ENCODE data around the gene CTPS1. TPM values are rescaled to one million over a fixed set of nuclear protein-coding genes. Genes with fewer than 3 reads are reported as not detected.

Gene CTPS1
- total and polyA plus RNA-seq, 2 experiments from 2014 or later = 31.8 to 93.9 TPM

DNA sequence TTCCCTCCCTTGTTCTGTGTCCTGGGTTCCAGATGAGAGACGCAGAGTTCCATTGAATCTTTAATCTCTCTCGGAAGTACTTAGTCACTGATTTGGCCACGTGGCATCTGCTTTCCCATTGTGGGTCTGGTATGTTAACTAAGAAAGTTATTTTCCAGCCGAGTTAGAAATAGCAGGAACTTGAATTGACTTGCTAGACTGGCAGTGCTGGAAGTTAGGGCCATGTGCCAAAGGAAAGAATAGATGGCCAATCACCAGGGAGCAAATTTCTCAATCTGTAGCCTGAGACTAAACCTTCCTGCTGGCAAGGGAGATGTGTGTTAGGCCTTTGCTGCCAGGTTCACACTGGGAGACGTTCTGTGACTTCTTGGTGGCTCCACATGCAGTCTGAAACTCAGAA, 66.2 kb downstream of the CTPS1 start:
- no peaks in the 10 kb centered on the region for H3F3A ChIP-seq (replicated peaks; ENCODE audit: low read depth)
- Mint-ChIP-seq H3K27me3 (ENCODE audit: insufficient read depth, low read depth, poor library complexity) (no peaks in the 10 kb centered on the region), H3K4me1 (peaks cover 2% of the 10 kb centered on the region; the same call in 1 of the 3 replicates), H3K36me3 (ENCODE audit: low read depth) (peaks cover 2% of the 10 kb centered on the region; the same call in 2 of the 3 replicates), H3K27ac (no peak overlapping the region), H3K4me3 (no peak overlapping the region), H3K9me3 (no peaks in the 10 kb centered on the region; the same call in 2 of the 3 replicates)
- no peak overlapping the region for H3K4me2 ChIP-seq
- no peaks in the 10 kb centered on the region for H3K79me2 ChIP-seq (replicated peaks; ENCODE audit: insufficient read depth)
- no peak for ATAC-seq
- 0 out of 2 replicates have a peak, but pooled peaks cover 4% of the 10 kb centered on the region for H3K4me1 ChIP-seq (ENCODE audit: insufficient read depth)
- no peak for TF ChIP-seq ZNF331 (CRISPR knock-in tag; IDR thresholded peaks at IDR 0.05; ENCODE audit: low read depth)
- no peak for TF ChIP-seq EZH2 (IDR thresholded peaks at IDR 0.05; ENCODE audit: low read depth, unreplicated experiment)
- no peak for TF ChIP-seq STAT1 (IDR thresholded peaks at IDR 0.05; ENCODE audit: unreplicated experiment)
- no peak for TF ChIP-seq EZH2phosphoT487 (IDR thresholded peaks at IDR 0.05; ENCODE audit: unreplicated experiment)
- TF ChIP-seq, protein P1, sequence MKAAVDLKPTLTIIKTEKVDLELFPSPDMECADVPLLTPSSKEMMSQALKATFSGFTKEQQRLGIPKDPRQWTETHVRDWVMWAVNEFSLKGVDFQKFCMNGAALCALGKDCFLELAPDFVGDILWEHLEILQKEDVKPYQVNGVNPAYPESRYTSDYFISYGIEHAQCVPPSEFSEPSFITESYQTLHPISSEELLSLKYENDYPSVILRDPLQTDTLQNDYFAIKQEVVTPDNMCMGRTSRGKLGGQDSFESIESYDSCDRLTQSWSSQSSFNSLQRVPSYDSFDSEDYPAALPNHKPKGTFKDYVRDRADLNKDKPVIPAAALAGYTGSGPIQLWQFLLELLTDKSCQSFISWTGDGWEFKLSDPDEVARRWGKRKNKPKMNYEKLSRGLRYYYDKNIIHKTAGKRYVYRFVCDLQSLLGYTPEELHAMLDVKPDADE (IDR thresholded peaks at IDR 0.05) = no peak
- TF ChIP-seq, protein P2, sequence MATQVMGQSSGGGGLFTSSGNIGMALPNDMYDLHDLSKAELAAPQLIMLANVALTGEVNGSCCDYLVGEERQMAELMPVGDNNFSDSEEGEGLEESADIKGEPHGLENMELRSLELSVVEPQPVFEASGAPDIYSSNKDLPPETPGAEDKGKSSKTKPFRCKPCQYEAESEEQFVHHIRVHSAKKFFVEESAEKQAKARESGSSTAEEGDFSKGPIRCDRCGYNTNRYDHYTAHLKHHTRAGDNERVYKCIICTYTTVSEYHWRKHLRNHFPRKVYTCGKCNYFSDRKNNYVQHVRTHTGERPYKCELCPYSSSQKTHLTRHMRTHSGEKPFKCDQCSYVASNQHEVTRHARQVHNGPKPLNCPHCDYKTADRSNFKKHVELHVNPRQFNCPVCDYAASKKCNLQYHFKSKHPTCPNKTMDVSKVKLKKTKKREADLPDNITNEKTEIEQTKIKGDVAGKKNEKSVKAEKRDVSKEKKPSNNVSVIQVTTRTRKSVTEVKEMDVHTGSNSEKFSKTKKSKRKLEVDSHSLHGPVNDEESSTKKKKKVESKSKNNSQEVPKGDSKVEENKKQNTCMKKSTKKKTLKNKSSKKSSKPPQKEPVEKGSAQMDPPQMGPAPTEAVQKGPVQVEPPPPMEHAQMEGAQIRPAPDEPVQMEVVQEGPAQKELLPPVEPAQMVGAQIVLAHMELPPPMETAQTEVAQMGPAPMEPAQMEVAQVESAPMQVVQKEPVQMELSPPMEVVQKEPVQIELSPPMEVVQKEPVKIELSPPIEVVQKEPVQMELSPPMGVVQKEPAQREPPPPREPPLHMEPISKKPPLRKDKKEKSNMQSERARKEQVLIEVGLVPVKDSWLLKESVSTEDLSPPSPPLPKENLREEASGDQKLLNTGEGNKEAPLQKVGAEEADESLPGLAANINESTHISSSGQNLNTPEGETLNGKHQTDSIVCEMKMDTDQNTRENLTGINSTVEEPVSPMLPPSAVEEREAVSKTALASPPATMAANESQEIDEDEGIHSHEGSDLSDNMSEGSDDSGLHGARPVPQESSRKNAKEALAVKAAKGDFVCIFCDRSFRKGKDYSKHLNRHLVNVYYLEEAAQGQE (IDR thresholded peaks at IDR 0.05; ENCODE audit: unreplicated experiment) = no peak
- no peak for TF ChIP-seq POLR2AphosphoS5 (IDR thresholded peaks at IDR 0.05; ENCODE audit: low read depth)
- TF ChIP-seq ZNF114 (CRISPR knock-in tag; IDR thresholded peaks at IDR 0.05) = no peak
- TF ChIP-seq NANOG (IDR thresholded peaks at IDR 0.05; ENCODE audit: borderline replicate concordance) = no peak
- TF ChIP-seq JUNB (IDR thresholded peaks at IDR 0.05; ENCODE audit: unreplicated experiment) = no peak
- TF ChIP-seq, protein P3, sequence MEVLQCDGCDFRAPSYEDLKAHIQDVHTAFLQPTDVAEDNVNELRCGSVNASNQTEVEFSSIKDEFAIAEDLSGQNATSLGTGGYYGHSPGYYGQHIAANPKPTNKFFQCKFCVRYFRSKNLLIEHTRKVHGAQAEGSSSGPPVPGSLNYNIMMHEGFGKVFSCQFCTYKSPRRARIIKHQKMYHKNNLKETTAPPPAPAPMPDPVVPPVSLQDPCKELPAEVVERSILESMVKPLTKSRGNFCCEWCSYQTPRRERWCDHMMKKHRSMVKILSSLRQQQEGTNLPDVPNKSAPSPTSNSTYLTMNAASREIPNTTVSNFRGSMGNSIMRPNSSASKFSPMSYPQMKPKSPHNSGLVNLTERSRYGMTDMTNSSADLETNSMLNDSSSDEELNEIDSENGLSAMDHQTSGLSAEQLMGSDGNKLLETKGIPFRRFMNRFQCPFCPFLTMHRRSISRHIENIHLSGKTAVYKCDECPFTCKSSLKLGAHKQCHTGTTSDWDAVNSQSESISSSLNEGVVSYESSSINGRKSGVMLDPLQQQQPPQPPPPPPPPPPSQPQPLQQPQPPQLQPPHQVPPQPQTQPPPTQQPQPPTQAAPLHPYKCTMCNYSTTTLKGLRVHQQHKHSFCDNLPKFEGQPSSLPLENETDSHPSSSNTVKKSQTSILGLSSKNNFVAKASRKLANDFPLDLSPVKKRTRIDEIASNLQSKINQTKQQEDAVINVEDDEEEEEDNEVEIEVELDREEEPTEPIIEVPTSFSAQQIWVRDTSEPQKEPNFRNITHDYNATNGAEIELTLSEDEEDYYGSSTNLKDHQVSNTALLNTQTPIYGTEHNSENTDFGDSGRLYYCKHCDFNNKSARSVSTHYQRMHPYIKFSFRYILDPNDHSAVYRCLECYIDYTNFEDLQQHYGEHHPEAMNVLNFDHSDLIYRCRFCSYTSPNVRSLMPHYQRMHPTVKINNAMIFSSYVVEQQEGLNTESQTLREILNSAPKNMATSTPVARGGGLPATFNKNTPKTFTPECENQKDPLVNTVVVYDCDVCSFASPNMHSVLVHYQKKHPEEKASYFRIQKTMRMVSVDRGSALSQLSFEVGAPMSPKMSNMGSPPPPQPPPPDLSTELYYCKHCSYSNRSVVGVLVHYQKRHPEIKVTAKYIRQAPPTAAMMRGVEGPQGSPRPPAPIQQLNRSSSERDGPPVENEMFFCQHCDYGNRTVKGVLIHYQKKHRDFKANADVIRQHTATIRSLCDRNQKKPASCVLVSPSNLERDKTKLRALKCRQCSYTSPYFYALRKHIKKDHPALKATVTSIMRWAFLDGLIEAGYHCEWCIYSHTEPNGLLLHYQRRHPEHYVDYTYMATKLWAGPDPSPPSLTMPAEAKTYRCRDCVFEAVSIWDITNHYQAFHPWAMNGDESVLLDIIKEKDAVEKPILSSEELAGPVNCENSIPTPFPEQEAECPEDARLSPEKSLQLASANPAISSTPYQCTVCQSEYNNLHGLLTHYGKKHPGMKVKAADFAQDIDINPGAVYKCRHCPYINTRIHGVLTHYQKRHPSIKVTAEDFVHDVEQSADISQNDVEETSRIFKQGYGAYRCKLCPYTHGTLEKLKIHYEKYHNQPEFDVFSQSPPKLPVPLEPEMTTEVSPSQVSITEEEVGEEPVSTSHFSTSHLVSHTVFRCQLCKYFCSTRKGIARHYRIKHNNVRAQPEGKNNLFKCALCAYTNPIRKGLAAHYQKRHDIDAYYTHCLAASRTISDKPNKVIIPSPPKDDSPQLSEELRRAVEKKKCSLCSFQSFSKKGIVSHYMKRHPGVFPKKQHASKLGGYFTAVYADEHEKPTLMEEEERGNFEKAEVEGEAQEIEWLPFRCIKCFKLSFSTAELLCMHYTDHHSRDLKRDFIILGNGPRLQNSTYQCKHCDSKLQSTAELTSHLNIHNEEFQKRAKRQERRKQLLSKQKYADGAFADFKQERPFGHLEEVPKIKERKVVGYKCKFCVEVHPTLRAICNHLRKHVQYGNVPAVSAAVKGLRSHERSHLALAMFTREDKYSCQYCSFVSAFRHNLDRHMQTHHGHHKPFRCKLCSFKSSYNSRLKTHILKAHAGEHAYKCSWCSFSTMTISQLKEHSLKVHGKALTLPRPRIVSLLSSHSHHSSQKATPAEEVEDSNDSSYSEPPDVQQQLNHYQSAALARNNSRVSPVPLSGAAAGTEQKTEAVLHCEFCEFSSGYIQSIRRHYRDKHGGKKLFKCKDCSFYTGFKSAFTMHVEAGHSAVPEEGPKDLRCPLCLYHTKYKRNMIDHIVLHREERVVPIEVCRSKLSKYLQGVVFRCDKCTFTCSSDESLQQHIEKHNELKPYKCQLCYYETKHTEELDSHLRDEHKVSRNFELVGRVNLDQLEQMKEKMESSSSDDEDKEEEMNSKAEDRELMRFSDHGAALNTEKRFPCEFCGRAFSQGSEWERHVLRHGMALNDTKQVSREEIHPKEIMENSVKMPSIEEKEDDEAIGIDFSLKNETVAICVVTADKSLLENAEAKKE (CRISPR knock-in tag; IDR thresholded peaks at IDR 0.05) = no peak
- no peak for TF ChIP-seq CREB1 (CRISPR knock-in tag; IDR thresholded peaks at IDR 0.05; ENCODE audit: low read depth)
- TF ChIP-seq, protein P4, sequence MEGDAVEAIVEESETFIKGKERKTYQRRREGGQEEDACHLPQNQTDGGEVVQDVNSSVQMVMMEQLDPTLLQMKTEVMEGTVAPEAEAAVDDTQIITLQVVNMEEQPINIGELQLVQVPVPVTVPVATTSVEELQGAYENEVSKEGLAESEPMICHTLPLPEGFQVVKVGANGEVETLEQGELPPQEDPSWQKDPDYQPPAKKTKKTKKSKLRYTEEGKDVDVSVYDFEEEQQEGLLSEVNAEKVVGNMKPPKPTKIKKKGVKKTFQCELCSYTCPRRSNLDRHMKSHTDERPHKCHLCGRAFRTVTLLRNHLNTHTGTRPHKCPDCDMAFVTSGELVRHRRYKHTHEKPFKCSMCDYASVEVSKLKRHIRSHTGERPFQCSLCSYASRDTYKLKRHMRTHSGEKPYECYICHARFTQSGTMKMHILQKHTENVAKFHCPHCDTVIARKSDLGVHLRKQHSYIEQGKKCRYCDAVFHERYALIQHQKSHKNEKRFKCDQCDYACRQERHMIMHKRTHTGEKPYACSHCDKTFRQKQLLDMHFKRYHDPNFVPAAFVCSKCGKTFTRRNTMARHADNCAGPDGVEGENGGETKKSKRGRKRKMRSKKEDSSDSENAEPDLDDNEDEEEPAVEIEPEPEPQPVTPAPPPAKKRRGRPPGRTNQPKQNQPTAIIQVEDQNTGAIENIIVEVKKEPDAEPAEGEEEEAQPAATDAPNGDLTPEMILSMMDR (conservative IDR thresholded peaks at IDR 0.05; ENCODE audit: low read depth in 2 of 2) = no peak
- DNase-seq (ENCODE audit: low spot score) = no peak
- no peak overlapping the region for H3K27ac ChIP-seq (ENCODE audit: low read depth)
- H3K9me2 ChIP-seq (ENCODE audit: insufficient read depth) = no peaks in the 10 kb centered on the region
- H2AFZ ChIP-seq = no peak overlapping the region
- H4K20me1 ChIP-seq (replicated peaks; ENCODE audit: insufficient read depth) = 0 out of 2 replicates have a peak, but pooled peaks cover 6% of the 10 kb centered on the region
- peaks cover 4% of the 10 kb centered on the region; the same call in 1 of the 2 replicates for H3K36me3 ChIP-seq (ENCODE audit: insufficient read depth)
- H3K4me3 ChIP-seq = no peak overlapping the region
- no peaks in the 10 kb centered on the region for H3K27me3 ChIP-seq (ENCODE audit: insufficient read depth)
